DMS53 treated with DMSO at 0.1 percent for 48 hours (cell line): ENCODE measurements around the gene SGCE.
A peak's percentile ranks its signal among the peaks of the same experiment; 100 is the strongest.
"Not testable (repeated sequence)": the region's sequence is repeated elsewhere in the genome, so short reads cannot be mapped to it uniquely, and the experiment has no call there.

ENCODE experiments used
- DNase-seq: peaks from one replicate; lab custom pipeline; 2025; ENCODE audit not compliant: unreplicated experiment; lab: John Stamatoyannopoulos, UW

The SGCE gene

GRCh38 chr7:94655848-94656657, at the start of gene SGCE:
SGCE (minus strand) TSS chr7:94656133; CDS start chr7:94656098, 35 bp downstream.
- DNase-seq, result peak; percentile 83

DNA sequence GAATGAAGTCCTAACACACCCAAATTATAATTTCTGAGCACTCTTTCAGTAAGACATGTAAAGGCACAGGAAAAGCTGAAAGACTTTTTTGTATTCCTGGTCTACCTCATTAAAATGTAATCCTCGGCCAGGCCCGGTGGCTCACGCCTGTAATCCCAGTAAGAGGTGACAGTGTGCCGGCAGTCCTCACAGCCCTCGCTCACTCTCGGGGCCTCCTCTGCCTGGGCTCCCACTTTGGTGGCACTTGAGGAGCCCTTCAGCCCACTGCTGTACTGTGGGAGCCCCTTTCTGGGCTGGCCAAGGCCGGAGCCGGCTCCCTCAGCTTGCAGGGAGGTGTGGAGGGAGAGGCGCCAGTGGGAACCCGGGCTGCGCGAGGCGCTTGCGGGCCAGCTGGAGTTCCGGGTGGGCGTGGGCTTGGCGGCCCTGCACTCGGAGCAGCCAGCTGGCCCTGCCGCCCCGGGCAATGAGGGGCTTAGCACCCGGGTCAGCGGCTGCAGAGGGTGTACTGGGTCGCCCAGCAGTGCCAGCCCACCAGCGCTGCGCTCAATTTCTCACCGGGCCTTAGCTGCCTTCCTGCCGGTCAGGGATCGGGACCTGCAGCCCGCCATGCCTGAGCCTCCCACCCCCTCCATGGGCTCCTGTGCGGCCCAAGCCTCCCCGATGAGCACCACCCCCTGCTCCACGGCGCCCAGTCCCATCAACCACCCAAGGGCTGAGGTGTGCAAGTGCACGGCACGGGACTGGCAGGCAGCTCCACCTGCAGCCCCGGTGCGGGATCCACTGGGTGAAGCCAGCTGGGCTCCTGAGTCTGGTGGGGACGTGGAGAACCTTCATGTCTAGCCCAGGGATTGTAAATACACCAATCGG, 49.5 kb upstream of the SGCE start:
- not testable (repeated sequence) for DNase-seq

- DNase-seq, result no peak
Measured at GRCh38 chr7:94701555-94701973, 45.6 kb upstream of the SGCE start.

GRCh38 chr7:94700926-94701554, 45.1 kb upstream of the SGCE start:
- no peak for DNase-seq

DNA sequence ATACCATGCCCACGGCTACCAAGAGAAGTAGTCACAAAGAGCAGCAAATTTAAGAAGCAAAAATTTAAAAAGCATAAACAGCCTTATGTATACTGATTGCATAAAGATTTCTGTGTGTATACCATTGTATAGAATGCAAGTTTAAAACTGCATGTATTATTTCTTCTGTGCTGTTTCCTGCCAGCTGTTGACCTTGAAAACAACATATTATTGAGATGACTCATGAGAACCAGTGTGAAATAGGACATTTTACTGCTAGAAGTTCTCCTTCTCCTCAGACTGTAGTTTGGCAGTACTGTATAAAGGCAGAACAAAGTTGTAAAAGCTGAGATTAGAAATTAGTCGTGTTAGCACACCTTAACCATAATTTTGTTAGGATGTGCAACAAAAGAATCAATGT, 42.3 kb upstream of the SGCE start:
- DNase-seq, result peak; percentile 54

DNA sequence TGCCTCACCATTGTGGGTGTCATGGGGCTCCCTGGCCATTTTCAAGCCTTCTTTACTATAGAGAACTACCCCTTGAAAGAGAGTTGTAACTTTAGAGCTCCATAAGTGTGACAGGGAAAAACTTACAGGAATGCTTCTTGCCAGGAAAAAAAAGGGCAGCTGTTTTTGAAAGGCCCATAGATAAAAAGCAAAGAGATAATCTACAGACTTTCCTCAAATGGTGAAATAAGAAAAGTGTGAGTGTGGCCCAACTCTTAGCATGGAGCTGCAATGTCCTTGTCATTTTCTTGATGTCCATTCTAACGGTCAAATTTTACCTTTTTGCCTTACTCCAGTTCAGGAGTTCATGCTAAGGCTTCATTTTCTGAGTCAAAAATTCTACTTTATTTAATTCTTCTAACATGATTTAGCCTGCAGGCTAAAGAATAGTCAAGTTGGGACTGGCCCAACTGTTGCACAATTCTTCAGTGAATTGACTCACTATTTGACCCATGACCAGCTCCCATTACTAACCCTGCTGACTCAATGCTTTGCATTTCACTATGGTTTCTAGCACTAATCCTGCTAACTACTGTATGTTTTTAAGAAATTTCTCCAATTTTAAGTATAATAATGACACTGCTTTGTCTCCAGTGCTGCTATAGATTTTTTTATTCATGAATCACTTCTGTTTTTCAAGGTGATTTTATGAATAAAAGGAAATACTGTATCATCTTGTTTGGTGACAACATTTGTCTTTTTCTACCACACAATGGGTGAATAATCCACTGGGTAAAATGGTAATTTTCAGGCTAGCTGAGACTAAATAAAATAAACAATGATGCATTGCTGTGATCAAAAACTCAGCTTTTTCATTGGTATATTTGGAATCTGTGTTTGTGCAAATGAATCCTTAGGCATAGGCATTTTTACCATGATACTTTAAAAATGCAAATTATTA, 41.4 kb upstream of the SGCE start:
- peak; percentile 14 for DNase-seq

- DNase-seq, result no peak
Measured at GRCh38 chr7:94687810-94688209, 31.9 kb upstream of the SGCE start.

- DNase-seq, result no peak
Measured at GRCh38 chr7:94687076-94687475, 31.1 kb upstream of the SGCE start.

DNA sequence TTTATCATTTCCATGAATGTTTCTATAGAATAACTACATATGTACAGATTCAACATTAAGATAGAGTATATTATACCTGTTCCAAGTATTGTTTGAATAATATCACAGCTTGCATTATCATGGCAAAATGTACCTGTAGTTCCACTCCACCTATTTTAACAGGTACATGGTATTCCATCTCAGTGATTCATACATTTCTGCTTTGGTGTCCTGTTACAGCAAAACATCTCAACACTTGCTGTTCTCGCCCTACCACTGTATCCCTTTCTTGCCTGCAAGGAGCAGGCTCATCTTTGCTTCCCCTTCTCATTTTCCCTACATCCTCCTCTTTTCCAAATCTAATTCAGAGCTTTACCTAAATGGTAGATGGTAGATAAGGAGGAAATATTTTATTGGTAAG, 27.1 kb upstream of the SGCE start:
- DNase-seq, result no peak

GRCh38 chr7:94679358-94679757, 23.4 kb upstream of the SGCE start:
- DNase-seq, result no peak

DNA sequence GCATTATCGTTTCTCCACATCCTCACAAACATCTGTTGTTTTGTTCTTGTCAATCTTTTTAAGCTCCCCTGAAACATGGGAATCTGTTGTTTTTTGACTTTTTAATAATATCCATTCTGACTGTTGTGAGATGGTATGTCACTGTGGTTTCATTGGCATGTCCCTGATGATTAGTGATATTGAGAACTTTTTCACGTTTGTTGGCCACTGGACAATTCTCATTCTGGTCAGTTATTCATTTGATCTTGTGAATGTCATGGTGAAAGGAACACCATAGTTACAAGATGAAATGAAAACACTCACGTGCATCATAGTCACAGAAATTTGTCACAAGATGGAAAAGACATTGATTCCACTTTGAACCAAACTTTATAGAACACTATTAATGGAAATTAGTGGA, 20.5 kb upstream of the SGCE start:
- no peak for DNase-seq

DNA sequence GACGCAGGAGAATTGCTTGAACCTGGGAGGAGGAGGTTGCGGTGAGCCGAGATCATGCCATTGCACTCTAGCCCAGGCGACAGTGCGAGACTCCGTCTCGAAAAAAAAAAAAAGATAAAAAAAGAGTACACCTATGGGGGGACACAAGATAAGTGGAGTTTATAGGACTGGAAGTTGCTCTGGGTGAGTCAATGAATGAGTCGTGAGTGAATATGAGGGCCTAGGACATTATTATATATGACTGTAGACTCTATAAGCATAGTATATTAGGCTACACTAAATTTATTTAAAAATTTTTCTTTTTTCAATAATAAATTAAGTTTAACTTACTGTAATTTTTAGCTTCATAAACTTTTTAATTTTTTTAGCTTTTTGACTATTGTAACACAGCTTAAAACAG, 19.4 kb upstream of the SGCE start:
- DNase-seq, result no peak

DNA sequence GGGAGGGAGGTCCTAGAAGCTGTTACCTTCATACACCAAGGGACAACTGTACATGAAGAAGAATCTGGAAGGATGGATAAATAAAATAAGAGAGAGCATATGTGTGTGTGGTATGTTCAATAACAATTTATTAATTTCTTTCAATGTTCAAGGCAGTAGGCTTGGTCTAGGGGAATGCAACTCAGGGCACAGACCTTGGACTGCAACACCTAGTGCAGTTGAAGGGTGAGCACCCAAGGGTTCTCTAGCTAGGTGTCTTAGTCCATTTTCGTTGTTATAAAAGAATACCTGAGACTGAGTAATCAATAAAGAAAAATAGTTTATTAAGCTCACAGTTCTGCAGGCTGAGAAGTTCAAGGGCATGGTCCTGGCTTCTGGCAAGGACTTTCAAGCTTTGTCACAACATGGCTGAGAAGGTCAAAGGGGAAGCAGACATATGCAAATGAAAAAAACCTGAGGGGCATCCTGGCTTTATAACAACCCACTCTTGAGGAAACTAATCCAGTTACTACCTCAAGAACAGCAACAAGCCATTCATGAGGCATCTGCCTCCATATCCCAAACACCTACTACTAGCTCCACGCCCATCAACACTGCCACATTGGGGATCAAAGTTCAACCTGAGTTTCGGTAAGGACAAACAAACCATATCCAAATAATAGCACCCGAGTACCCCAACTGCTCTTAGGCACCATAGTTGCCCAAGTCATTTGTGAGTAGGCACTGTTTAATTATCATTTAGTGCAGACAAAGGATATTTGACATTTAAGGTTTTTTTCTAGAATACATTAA, 15.7 kb upstream of the SGCE start:
- DNase-seq, result no peak

DNA sequence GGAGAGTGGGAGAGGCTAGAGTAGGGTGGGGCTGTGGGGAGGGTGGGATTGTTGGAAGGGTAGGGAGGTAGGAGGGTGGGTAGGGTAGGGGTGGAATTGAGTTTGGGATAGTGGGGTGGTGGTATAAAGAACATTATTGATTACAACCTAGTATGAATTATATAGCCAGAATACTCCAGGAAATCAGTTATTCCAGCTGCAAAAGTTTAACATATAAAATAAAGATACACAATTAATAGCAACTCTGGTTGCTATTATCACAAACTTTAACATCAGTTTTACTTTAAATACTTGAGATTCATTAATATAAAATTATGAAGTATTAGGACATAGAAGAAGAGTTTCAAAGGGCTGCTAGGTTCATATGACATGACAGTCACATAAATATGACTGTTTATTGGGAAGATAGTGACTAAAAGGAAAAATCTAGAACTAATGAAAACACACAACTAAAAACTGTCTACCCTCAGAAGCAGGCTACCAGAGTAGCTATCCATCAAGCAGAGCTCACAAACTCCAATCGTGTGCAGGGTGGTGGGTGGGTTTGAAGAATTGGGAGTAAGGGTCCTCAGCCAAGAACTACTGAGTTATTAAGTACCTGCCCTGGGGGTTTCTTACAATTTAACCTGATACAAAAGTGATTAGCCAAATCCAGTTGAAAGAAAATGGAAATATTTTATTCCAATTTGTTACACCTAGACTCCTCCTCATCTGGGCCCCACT, 14.0 kb upstream of the SGCE start:
- DNase-seq, result no peak

DNA sequence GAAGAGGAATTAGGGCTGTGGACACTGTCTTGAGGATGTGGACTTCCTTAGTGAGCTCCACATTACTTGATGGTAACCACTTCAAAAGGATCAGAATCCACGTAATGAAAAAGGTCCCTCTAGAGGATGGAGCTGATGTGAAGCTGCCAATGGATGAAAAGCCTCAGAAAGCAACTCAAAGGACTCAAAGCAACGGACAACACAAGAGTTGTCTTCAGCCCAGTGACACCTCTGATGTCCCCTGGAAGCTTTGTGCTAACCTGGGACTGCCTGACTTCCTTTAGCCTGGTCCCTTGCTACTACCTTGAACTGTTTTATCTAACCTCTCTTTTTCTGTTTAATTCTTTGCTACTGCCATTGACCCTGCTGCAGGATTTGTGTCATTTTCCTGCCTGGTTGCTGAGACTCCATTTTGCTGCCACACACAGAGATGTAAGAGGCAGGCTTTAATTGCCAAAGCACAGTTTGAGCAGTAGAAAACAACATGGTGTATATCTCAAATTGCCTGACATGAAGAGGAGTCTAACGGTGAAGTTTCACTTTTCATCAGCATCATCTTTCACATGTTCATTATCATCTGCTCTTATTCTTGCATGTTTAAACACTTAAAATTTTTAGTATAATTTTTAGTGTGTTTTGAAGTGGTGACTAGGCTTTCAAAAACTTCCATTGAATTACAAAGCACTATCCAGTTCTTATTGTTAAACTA, 11.1 kb upstream of the SGCE start:
- no peak for DNase-seq

DNA sequence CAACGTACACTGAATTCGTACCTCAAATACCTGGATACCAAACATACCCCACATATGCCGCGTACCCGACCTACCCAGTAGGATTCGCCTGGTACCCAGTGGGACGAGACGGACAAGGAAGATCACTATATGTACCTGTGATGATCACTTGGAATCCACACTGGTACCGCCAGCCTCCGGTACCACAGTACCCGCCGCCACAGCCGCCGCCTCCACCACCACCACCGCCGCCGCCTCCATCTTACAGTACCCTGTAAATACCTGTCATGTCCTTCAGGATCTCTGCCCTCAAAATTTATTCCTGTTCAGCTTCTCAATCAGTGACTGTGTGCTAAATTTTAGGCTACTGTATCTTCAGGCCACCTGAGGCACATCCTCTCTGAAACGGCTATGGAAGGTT, 9.5 kb upstream of the SGCE start:
- no peak for DNase-seq

DNA sequence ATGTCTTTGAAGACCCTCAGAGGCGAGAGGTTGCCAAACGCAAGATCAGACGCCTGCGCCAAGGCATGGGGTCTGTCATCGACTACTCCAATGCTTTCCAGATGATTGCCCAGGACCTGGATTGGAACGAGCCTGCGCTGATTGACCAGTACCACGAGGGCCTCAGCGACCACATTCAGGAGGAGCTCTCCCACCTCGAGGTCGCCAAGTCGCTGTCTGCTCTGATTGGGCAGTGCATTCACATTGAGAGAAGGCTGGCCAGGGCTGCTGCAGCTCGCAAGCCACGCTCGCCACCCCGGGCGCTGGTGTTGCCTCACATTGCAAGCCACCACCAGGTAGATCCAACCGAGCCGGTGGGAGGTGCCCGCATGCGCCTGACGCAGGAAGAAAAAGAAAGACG, 8.1 kb upstream of the SGCE start:
- DNase-seq, result no peak

DNA sequence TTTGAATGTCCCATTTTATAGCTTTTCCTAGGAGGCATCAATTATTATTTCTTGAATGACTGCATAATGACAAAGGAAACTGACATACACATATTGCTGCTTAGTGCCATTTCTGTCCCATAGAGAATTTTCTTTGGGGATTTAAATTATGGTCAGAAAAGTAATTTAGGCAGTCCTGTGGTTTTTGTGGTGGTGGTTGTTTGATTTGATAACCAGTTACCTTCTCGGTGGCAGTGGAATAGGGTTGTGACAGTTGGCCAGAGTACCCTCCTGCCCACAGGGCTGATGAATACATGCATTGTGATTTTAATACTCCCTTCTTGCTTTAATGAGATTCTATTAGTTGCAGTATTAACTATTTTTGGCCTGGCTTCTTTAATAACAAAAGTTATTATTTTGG, 6.6 kb upstream of the SGCE start:
- DNase-seq, result no peak

- DNase-seq, result no peak
Measured at GRCh38 chr7:94660006-94660405, 4.1 kb upstream of the SGCE start.
